NCI-H524 (cell line): Measurements from ENCODE around the gene SMYD3.

Experiments
- DNase-seq, 2 experiments: peaks; one replicate each; lab custom pipeline; 2025; lab: John Stamatoyannopoulos, UW

The SMYD3 gene

GRCh38 chr1:246506674-246507481 lies at the start of gene SMYD3:
TSS of gene SMYD3 (minus strand) at chr1:246507279.
- peak; percentile 83 to 90 for DNase-seq

- no peak for DNase-seq
These were observed 47.1 kb upstream of the SMYD3 start for GRCh38 chr1:246554201-246554600.

GRCh38 chr1:246552110-246552509 lies 45.0 kb upstream of the SMYD3 start:
- no peak for DNase-seq

GRCh38 chr1:246550402-246550801 lies 43.3 kb upstream of the SMYD3 start:
- no peak for DNase-seq

GRCh38 chr1:246549665-246550064 lies 42.6 kb upstream of the SMYD3 start:
- DNase-seq, result no peak

GRCh38 chr1:246544001-246544400 lies 36.9 kb upstream of the SMYD3 start:
- no peak for DNase-seq

GRCh38 chr1:246540738-246541491 lies 33.8 kb upstream of the SMYD3 start:
- DNase-seq, result no peak

GRCh38 chr1:246537887-246538286 lies 30.8 kb upstream of the SMYD3 start:
- no peak for DNase-seq

GRCh38 chr1:246537441-246537840 lies 30.4 kb upstream of the SMYD3 start:
- no peak for DNase-seq

GRCh38 chr1:246534114-246534513 lies 27.0 kb upstream of the SMYD3 start:
- peak; percentile 3 to 40 for DNase-seq

GRCh38 chr1:246533371-246533905 lies 26.4 kb upstream of the SMYD3 start:
- DNase-seq, result peak; percentile 77 to 81

GRCh38 chr1:246532519-246532918 lies 25.4 kb upstream of the SMYD3 start:
- no peak for DNase-seq

GRCh38 chr1:246530482-246530881 lies 23.4 kb upstream of the SMYD3 start:
- DNase-seq, result no peak

GRCh38 chr1:246528933-246529731 lies 22.1 kb upstream of the SMYD3 start:
- DNase-seq, result no peak

- DNase-seq, result no peak
These were observed 20.5 kb upstream of the SMYD3 start for GRCh38 chr1:246527402-246528088.

- DNase-seq, result no peak
These were observed 19.8 kb upstream of the SMYD3 start for GRCh38 chr1:246526915-246527314.

GRCh38 chr1:246526380-246526779 lies 19.3 kb upstream of the SMYD3 start:
- DNase-seq, result no peak

GRCh38 chr1:246519514-246519913 lies 12.4 kb upstream of the SMYD3 start:
- no peak for DNase-seq

- no peak for DNase-seq
These were observed 11.6 kb upstream of the SMYD3 start for GRCh38 chr1:246518456-246519205.

GRCh38 chr1:246517391-246517790 lies 10.3 kb upstream of the SMYD3 start:
- no peak for DNase-seq

- no peak for DNase-seq
These were observed 9.0 kb upstream of the SMYD3 start for GRCh38 chr1:246516126-246516525.
